ENCODE data around the gene BMP6. TPM values are rescaled to one million over a fixed set of nuclear protein-coding genes. Genes with fewer than 3 reads are reported as not detected.

The BMP6 gene
- 0.07 and 0.22 TPM in 2 replicates for total RNA-seq (2014; rRNA removed; shearing (Covaris generic))

GRCh38 chr6:7725849-7726415 is at the start of gene BMP6:
TSS of gene BMP6 (plus strand) at chr6:7726099. CDS start at chr6:7726956, 857 bp downstream.
- peak; percentile 70 for DNase-seq (ENCODE audit: low spot score)

GRCh38 chr6:7677229-7677628 is 48.7 kb upstream of the BMP6 start:
- no peak for DNase-seq (ENCODE audit: low spot score)

- no peak for DNase-seq (ENCODE audit: low spot score)
Observed at GRCh38 chr6:7680393-7681075, 45.4 kb upstream of the BMP6 start.

GRCh38 chr6:7681449-7681848 is 44.5 kb upstream of the BMP6 start:
- DNase-seq (ENCODE audit: low spot score) = no peak

- no peak for DNase-seq (ENCODE audit: low spot score)
Observed at GRCh38 chr6:7684076-7684475, 41.8 kb upstream of the BMP6 start.

- no peak for DNase-seq (ENCODE audit: low spot score)
Observed at GRCh38 chr6:7684843-7685242, 41.1 kb upstream of the BMP6 start.

GRCh38 chr6:7685276-7685675 is 40.6 kb upstream of the BMP6 start:
- DNase-seq (ENCODE audit: low spot score) = no peak

- no peak for DNase-seq (ENCODE audit: low spot score)
Observed at GRCh38 chr6:7687145-7688111, 38.5 kb upstream of the BMP6 start.

- no peak for DNase-seq (ENCODE audit: low spot score)
Observed at GRCh38 chr6:7691021-7691420, 34.9 kb upstream of the BMP6 start.

- peak; percentile 85 for DNase-seq (ENCODE audit: low spot score)
Observed at GRCh38 chr6:7691675-7692452, 34.0 kb upstream of the BMP6 start.

GRCh38 chr6:7692453-7692784 is 33.5 kb upstream of the BMP6 start:
- DNase-seq (ENCODE audit: low spot score) = no peak

GRCh38 chr6:7693827-7694226 is 32.1 kb upstream of the BMP6 start:
- no peak for DNase-seq (ENCODE audit: low spot score)

- no peak for DNase-seq (ENCODE audit: low spot score)
Observed at GRCh38 chr6:7696061-7696460, 29.8 kb upstream of the BMP6 start.

GRCh38 chr6:7697432-7697819 is 28.5 kb upstream of the BMP6 start:
- DNase-seq (ENCODE audit: low spot score) = no peak

- DNase-seq (ENCODE audit: low spot score) = peak; percentile 55
Observed at GRCh38 chr6:7697820-7698623, 27.9 kb upstream of the BMP6 start.

- DNase-seq (ENCODE audit: low spot score) = no peak
Observed at GRCh38 chr6:7701212-7701834, 24.6 kb upstream of the BMP6 start.

GRCh38 chr6:7703148-7703680 is 22.7 kb upstream of the BMP6 start:
- no peak for DNase-seq (ENCODE audit: low spot score)

- no peak for DNase-seq (ENCODE audit: low spot score)
Observed at GRCh38 chr6:7705483-7705882, 20.4 kb upstream of the BMP6 start.

- no peak for DNase-seq (ENCODE audit: low spot score)
Observed at GRCh38 chr6:7706269-7706668, 19.6 kb upstream of the BMP6 start.

- DNase-seq (ENCODE audit: low spot score) = no peak
Observed at GRCh38 chr6:7707787-7708186, 18.1 kb upstream of the BMP6 start.

Measured in A172 (cell line).